GM19351 (cell line): ENCODE measurements around the gene FCMR.
A peak's percentile ranks its signal among the peaks of the same experiment; 100 is the strongest.
"Not testable (repeated sequence)": the region's sequence is repeated elsewhere in the genome, so short reads cannot be mapped to it uniquely, and the experiment has no call there.

Experiments used
- ATAC-seq: cut with Tn5 transposase; IDR thresholded peaks from one replicate; pipeline ENCODE4 v1.9.1; 2021; ENCODE audit warnings: mild to moderate bottlenecking, moderate library complexity; ENCODE audit not compliant: unreplicated experiment

FCMR gene

DNA sequence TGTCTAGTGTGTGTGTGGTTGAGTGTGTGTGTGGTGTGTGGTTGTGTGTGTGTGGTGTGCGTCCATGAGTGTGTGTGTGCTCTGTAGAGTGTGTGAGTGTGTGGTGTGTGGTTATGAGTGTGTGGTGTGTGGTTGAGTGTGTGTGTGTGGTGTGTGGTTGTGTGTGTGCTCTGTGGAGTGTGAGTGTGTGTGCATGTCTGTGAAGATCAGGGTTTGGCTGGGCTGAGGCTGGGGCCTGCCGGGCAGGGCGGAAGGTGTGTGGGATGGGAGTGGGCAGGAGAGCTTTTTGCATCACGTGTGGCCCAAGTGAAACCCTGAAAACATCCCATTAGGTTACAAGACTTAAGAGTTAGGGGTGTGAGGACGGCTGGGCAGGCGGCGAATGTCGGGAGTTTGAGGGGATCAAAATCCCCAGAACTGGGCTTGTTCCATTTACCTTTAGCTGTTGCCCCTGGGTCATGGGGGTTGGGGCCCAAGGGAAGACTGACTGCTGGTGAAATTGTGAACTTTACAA is 2.9 kb upstream of the FCMR start:
- peak; percentile 24 for ATAC-seq

- ATAC-seq = not testable (repeated sequence)
Observed at GRCh38 chr1:206923961-206924557, 2.3 kb upstream of the FCMR start.

- peak; percentile 57 for ATAC-seq
Observed at GRCh38 chr1:206923009-206923960, 1.5 kb upstream of the FCMR start.

DNA sequence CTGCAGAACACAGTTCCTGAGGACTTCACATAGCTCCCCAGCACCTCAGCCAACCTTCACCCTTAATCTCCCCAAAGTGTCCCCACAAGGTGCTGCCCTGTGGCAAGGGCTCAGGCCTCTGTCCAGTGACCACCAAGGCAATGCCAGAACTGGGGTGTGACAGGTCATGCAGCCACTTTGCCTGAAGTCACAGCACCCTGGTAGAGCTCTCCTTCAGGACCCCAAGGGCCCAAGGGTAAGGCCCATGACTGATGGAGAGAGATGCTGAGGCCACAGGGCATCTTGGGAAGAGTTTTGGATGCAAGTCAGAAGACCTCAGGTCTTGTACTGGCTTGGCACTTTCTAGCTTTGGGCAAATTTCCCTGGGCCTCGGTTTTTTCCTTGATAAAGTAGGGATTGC is 783 bp upstream of the FCMR start:
- ATAC-seq = no peak

- ATAC-seq = no peak
Observed at GRCh38 chr1:206918076-206918475, 3.7 kb downstream of the FCMR start.

DNA sequence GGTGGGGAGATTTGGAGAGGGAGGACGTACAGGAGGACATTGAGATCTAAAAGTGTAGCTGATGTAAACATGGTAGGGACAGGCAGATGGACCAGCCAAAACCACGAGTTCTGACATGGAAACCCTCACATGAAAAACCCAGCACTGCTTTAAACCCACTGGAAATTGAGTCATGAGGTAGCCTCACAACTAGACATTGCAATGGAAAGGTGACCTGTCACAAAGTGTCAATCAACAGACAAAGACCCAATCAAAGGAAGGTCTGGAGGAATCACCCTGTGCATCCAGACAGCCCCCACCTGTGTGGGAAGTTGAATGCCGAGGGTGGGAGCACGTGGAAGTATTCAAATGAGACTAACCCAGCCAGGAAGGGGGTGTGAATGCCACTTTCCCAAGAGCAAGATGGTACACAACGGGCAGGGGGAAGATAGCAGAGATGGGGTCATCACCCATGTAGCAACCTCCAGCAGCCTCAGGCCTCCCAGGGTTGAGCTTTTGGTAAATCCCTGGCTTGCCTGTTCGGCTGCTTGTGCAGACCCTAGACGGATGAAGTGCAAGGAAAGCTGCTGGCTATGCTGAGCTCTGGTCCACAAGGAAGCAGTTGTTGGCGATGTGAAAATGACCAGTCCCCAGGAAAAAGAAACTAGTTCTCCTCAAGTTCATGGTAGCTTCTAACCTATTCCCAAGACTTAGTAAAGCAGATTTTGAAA is 5.6 kb downstream of the FCMR start:
- no peak for ATAC-seq

- no peak for ATAC-seq
Observed at GRCh38 chr1:206915030-206915735, 6.6 kb downstream of the FCMR start.

- no peak for ATAC-seq
Observed at GRCh38 chr1:206913766-206914537, 7.8 kb downstream of the FCMR start.

- ATAC-seq = peak; percentile 57
Observed at GRCh38 chr1:206912445-206913095, 9.2 kb downstream of the FCMR start.

GRCh38 chr1:206911064-206911663 is 10.6 kb downstream of the FCMR start:
- ATAC-seq = no peak

DNA sequence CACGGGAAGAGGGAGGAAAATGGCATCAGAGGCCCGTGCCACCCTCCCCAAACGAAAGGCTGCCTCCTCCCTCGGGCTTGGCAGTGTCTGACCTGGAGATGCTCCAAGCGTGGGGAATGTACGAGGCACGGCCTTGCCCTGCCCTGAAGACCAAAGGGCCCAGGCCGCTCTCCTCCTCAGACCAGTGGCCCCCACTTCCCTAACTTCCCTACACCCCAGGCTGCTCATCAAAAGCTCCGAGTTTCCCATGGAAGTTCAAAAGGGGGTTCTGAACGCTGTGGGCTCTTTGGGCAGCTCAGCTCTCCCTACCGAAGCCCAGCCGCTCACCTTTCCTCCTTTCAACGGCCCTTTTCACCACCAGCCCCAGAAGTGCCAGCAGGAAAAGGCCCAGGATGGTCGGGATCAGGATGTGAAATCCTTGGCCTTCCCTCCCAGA is 11.8 kb downstream of the FCMR start:
- no peak for ATAC-seq

DNA sequence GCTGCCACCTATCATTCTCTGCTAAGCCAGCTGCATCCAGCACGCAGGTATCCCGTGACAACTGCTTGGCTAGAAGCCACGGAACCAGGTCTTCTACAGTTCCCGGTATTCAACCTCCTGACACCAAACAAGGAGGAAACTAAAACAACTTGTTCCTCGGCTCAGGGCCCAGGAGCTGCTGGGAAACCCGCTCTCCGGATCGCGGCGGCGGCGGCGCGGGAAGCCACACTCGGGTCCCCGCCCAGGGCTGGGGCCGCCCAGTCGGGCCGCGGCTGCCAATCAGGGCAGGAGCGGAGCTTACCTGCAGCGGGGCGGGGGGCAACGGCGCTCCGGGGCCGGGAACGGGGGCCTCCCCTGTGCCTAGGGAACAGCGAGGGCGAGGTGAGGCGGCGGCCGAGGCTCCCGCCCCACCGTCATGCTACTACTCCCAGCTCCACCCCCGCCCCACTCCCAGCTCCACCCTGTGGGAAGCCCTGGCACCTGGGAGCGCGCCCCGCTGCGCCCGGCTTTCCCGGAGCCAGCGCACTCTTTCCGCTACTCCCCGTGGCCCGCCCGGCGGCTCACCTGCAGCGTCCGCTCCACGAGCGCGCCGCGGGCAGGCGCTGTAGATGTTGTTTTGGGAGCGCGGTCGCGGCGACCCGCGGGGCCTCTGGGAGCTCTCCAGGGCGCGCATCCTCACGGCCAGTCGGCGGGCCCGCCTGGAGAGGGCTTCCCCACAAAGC is 12.4 kb downstream of the FCMR start:
- ATAC-seq = no peak

GRCh38 chr1:206908038-206908437 is 13.7 kb downstream of the FCMR start:
- ATAC-seq = no peak

DNA sequence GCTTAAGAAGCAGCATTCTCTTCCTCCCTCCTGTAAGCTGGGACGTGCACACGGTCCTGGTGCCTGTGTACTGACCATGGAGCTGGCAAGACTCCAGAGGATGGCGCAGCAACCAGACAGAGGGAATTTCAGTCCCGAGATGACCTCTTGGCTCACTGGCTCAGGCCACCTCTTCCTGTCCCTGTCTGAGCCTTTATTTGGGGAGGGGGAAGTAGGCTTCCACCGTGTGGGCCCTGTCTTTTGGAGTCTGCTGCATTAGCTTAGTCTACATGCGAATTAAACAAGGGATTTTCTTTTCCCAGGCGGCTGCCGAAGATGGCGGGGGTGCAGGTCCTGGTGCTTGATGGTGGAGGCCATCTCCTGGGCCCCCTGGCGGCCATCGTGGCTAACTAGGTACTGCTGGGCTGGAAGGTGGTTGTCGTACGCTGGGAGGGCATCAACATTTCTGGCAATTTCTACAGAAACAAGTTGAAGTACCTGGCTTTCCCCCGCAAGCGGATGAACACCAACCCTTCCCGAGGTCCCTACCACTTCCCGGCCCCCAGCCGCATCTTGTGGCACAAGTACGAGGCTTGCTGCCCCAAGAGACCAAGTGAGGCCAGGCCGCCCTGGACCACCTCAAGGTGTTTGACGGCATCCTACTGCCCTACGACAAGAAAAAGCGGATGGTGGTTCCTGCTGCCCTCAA is 14.3 kb downstream of the FCMR start:
- ATAC-seq = no peak

DNA sequence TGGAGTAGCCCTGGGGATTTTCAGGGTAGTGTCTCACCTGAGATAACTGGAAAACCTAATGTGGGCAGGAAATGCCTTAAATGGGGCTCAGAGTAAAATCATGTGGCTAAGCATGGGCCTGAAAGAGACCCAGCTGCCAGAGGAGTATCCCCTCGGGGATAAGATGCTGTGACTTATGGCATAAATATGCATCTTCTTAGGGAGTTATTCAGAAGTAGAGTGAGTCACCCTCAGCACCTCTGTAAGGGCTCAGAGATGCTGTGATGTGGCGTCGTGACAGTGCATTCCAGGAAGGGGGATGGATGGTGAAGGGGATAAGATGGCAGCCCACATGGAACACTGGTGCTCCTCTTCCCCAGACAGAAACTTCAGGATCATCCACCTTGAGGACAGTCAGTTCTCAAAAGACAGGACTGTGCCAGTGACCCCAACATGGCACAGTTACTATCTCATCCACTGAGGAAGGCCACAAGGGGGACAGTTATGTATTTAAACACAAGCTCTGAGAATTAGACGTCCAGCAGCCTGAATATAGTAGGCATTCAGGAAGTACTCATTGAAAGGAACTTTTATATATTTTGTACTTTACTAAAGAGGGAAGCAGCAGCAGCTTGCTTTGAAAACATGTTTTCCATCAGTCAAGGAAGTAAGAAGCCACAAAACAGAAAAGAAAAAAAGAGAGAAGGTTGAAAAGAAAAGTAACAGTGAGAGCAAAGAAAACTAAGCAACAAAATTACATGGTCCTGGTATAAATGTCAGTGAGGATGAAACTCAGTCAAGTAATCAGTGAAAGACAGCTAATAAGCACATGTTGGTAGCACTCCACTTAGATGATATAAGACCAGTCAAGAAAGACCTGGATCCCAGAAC is 16.2 kb downstream of the FCMR start:
- no peak for ATAC-seq

DNA sequence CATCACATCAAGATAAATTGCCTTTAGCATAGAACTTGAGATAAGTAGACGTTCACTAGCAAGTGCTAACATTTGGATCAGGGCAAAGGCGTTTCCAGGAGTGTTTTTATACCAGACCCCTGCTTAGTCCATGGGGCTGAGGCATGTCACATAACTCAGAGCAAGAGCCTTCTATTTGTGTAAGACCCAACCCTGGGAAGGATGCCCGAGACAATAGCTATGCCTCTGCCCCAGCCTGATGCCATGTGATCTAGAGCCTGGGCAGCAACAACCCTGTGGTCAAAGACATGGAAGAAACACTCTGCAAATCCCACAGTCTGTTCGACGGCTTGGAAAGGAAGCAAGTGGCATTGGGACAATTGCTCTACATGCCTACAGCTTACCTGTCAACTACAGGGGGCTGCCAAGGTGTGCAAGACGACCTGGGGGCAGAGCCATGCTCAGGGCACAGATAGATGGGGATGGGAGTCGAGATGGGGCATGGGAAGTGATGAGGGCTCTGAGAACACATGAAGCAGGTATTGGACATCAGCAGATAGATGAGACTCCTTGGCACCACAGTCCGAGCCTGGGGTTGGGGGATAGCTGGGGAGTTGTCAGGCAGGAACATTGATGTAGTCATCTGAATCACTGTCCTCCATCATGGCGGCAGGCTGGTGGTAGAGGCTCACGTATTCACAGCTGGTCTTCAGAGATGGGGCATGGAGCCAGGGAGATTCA is 17.2 kb downstream of the FCMR start:
- ATAC-seq = no peak
